GM21825 (cell line): Measurements from ENCODE around the gene NGF.
A peak's percentile ranks its signal among the peaks of the same experiment; 100 is the strongest.
"Not testable (repeated sequence)": the region's sequence is repeated elsewhere in the genome, so short reads cannot be mapped to it uniquely, and the experiment has no call there.

Source experiments
- ATAC-seq: cut with Tn5 transposase; IDR thresholded peaks from one replicate; pipeline ENCODE4 v1.9.1; 2021; ENCODE audit warnings: mild to moderate bottlenecking, moderate library complexity; ENCODE audit not compliant: unreplicated experiment

NGF gene

DNA sequence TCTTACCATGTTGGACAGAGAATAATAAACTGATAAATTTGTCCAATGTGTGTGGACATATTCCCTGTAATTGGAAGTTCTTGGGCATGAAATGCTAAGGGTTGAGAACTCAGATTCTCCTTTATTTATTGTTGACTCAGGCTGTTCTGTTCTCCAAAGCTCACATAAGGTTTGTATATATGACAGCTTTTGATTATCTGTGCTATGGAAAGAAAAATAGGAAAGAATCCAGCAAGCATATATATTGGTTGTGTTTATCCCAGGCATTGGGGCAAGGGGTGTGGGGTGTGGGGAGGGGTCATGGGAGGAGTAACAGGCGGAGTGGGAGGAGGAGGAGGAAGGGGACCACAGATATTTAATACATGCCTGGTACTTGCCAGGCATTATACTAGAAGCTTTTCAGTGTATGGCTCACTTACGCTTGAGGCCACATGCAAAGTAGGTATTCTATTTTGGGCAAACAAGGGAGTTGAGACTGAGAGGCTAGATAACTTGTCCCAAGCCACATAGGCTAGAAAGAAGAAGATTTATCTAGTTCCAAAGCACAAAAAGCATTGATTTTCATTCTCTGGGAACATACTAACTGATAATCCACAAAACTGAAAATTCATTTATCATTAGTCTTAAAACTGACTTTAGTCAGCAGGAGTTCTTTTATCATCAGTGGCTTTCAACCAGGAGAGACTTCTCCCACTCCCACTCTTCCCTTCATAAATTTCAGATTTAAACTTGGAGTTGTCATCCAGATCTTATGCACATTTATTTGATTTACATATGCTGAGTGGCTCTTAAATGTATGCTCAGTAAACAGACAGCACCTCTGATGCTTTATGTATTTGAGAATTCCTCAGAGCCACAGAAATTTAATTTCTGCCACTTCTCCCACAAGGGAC lies 27.2 kb downstream of the NGF start:
- ATAC-seq, result no peak

DNA sequence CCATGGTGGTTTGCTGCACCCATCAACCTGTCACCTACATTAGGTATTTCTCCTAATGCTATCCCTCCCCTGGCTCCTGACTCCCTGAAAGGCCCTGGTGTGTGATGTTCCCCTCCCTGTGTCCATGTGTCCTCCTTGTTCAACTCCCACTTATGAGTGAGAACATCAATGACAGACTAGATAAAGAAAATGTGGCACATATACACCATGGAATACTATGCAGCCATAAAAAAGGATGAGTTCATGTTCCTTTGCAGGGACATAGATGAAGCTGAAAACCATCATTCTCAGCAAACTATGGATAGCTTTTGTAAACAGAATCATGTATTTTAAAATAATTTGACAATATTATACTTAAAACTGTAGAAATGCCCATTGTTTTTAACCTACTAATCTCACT lies 28.5 kb downstream of the NGF start:
- not testable (repeated sequence) for ATAC-seq

DNA sequence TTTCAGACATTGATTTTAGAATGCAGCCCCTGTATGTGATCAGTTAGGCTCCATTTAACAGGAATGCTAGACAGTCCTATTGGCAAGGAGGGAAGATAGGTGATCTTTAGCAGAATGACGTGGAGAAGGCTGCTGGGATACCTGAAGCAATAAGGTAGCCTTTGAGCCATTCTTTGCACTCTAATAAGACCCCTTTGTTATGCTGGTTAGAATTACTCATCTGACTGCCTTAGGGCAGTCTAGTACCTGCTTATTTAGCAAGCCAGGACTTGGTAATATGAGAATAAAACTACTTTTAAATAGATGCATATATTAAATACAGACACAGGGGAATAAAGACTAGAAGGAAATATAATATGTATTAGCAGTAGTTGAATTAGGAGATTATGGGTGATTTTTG lies 29.1 kb downstream of the NGF start:
- ATAC-seq, result no peak

DNA sequence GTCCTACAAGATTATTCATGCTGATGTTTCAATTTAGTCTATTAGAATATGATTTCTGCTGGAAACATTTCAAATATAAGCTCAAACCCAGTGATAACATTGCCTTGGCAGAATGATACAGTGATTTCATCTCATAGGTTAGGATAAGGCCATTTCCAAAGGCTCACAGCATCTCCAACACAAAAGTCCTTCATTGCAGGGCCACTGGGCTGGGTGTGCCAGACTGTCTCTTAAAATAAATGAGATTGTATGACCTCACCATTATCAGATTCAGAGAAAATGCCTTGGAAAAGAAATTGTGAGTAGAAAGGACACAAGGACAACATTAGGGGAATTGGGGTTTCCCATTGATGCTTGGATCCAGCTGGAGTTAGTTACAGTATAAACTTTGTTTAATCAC lies 30.4 kb downstream of the NGF start:
- ATAC-seq, result no peak

DNA sequence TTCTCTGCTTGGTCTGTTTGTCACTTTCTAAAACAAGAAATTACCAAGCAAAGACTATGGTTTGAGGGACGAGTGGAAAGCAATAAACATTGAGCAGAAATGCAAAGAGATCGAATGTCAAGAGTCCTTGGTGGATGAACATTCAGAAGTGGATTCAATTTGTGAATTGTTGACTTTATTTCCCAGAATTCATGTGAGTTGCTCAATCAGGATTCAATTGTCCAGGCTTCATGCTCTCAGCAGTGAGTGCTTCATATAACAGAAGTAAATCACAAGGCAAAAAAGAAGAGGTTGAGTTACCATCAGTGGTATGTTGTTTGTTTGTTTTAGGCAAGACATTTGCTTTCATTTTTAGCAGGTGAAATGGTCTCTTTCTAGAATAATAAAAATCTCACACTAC lies 31.9 kb downstream of the NGF start:
- no peak for ATAC-seq

DNA sequence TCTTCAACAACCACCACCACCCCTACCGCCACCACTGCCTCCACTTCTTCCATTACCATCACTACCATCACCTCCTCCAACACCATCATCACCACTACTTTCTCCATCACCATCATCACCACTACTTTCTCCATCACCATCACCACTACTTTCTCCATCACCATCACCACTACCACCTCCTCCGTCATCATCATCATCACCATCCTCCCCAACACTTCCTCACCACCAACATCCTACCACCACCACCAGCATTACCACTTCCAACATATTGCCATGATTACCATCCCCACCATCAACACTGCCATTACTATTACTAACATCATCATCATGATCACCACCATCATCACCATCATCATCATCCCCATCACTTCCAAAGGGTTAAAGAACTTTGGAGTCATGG lies 34.7 kb downstream of the NGF start:
- ATAC-seq, result no peak

DNA sequence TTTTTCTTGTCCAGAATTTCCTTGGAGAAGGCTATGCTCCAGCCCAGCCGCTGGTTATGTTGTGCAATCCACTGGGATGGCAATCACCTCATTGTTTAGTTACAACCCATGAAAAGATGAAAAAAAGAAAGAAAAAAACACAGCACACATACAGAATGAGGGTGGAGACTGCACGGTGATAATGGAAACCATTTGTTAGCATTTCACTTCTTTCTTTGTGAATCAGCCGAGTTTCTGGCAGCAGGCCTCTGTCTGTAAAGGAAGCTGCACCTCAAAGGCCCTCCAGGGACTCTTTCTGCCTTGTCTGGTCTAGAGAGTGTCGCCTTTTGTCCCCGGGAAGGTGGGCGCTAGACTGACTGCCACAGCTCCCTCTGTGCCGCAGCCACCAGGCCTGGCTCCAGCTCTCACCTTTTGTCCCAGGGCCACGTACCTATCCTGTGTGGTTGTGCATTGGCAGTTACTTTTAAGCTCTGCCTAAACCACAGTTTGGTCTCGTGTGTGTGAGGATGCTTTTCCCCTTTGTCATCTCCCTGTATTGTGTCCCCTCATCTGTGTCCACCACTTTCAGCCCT lies 35.6 kb downstream of the NGF start:
- ATAC-seq, result no peak

DNA sequence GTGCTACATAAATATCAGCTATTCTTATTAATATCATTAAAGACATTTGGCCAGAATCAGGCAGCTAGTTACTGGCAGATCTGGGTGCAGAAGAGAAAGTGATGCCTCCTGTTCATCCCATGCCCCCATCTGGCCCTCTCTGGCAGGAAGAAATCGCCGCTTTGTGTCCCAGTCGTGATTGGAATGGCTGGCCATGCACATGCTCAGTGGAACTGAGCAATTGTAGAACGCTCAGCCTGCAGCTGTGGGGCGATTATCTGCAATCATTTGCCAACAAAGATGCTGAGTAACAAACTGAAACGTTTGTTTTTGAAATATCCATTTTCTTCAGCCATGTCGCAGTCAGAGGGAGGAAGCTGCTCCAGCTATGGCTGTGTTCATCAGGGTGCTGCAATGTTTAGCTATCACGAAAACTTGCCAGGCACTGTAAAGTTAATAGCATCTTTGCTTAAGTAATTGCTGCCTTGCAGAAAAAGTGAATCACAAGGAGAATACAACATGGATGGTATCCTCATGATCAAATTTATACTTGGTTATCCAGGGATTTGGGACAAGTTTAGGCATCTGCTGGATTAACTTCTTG lies 36.5 kb downstream of the NGF start:
- ATAC-seq, result no peak

DNA sequence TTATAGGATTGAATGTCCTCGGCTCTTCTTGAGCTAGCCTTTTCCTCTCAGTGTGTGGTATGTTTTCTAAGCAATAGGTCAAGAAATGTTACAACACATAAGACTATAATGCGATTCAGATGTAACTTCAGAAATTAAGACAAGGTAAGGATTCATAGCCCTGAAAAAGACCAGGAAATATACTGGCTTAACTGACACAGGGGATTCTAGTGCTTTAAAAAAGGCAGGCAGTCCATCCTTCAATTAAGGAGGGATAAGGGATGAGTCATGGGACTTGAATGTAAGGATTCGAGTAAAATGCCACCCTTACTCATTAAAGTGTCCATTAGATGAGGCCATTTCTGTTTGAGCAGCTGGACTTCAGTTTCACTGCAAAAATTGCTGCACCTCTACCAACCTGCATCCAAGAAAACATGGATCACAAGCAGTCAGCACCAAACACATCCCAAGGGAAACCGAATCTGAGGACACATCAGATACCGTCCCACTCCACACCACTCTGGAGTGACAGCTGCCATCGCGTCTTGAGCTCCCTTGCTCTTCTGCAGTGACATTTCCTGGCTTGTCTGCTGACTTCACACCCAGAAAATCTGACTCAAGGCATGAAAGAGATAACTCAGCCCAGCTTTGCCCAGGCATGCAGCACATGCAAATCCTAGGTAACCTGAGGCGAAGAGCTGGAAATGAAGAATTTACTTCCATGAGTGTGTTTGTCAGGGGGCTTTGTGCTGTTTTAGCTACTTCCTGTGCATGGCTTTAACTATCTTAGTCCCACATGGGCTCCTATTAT lies 37.8 kb downstream of the NGF start:
- ATAC-seq, result no peak

DNA sequence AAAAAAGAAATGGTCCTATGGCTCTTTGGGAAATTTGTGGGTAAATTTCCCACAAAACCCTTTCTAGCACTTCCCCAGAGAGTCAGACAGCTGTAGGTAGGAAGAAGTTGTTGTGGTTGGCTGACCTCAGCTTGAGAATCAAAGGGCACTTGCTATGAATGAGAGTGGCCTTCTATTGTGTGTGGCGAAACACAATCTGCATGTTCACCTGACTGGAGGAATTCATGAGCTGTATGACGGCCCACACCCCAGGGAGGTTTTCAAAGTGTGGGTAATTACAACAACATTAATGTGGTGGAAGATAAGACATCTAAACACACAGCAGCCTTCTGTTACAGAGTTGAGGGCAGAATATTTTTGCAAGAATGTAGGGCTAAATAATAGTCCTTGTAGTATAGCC lies 38.8 kb downstream of the NGF start:
- ATAC-seq, result no peak

DNA sequence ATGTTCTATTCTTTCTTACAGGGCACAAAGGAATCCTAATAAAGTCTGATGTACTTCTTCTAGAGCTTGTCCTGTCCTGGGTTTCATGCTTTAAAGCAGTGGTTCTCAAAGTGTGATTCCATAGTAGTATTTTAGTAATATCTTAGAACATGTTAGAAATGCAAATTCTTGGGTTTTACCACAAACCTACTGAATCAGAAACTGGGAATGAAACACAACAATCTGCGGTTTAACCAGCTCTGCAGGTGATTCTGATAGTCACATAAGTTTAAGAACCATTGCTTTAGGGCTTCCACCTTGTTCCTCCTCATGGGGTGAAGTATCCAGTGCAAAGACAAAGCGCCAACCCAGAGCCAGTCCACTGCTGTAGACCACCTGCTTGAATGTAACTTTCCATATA lies 41.1 kb downstream of the NGF start:
- ATAC-seq, result peak; percentile 88

DNA sequence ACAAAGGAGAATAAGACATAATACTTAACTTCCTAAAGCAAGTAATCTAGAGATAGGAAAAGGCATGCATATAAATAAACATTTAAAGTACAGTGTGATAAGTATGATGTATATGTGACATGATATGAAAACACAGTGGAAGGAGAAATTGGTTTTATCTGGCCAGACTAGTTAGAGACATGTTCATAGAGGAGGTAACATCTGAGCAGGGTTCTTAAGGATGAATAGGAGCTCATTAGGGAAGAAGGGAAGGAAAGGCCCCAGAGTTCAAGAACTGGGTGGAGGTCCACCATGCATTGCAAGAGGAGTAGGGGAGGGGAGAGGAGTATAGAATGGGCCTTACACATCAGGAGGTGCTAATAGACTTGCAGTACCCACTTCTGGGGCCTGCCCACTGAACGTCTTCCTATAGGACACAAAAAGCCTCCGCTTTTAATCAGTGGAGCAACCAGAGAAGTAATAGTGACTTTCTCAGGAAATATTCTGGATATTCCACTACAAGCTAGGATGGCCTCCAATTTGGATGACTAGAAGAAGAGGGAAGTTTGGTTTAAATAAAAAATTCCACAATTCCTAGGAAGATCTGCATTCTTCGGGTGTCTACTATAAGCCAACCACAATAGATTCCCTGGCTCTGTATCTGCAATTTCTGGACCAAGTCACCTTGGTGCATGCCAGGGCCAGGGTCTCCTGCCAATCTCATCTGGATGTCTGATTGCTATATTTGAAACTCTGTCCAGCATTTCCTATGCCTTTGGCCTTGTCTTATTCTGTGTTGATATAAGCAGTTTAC lies 41.9 kb downstream of the NGF start:
- ATAC-seq, result no peak

DNA sequence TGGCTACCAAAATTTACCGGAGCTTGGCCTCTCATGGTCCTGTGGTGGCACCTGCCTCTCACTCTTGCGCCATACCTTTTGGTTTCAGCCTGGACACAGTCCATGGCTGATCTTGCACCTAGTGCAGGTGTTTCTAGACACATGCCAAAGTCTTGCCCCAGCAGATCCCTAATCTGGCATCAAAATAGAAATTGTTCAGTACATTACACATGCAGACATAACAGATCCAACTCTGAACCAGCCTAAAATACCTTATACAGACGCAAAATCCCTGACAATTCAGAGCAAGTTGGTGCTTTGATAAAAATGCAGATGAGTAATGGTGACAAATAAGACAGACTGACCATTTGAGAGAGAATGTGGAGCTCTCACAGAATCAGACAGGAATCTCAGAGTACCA lies 44.1 kb downstream of the NGF start:
- no peak for ATAC-seq

DNA sequence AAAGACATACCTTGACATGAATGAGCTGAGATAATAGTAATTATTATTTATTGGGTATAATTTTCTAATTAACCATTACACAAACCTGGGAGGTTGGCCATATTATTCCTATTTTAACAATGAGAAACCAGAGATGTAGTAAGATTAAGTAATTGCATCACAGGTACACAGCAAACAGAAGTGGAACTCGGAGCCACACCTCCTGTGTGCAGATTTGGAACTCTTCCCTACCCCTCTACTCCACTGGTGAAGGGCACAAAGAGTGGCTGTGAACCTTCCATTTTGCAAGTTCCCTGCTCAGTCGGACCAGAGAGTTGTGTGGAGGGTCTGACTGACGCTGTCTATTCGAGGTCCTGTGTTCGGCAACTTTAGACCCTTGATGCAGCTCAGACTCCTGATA lies 45.0 kb downstream of the NGF start:
- ATAC-seq, result no peak

DNA sequence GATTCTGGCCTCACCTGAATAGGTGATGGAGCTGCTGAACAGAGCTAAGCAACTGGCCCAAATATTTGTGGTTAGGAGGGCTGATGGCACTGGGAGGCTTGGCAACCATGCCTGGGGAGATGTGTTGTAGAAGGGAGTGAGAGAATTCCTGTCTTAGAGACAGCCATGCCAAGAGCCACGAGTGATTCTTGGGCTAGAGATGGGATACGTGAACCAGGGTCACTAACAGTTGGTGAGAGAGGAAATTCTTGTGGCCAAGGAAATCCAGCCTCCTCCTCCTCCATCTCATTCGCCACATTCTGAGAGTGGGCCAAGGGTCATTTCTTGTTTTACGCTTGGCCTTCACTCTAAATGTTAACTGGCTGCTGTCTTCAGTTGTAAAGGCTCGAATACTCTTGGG lies 46.3 kb downstream of the NGF start:
- no peak for ATAC-seq

DNA sequence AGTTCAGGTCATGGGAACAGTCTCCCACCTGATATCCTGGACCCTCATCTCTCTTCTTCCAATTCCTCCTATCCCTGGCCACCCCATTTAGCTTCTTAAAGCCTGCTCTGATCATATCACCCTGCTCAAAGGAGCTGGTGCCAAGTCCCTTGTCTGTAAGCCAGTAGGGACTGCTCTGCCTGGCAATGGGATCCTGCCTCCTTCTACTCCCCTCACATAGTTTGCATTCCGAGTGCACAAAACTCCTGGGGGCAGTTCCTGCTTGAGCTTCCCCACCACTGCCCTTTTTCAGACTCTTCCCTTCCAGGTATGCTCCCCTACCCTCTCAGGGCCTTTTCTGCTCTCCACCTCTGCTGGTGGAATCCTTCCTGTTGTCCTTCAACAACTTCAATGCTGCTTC lies 48.1 kb downstream of the NGF start:
- ATAC-seq, result no peak

DNA sequence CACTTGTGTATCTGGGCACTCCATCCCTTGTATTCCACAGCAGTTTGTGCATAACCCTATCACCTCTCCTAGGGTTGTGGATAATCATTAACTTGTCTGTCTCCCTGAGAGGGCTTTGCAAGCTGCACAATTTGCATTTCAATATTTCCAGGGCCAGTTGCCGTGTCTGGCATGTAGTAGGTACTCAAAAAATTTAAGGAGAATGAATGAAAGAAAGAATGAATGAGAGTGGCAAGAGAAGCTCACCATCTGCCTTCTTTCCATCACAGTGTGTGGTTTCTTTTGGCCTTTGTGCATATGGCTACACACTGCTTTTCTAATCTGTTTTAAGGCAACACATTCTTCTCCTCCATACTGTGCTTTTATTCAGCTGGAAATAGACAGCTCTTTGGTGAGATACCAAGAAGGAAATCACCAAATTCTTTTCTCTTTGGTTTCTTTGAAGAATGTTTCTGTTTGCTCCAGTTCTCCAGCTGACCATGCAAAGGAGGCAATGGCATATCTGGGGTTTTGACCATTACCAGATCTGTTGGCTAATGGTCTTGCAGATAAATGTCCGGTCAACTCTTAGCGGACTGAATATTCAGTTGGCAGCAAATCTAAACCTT lies 49.4 kb downstream of the NGF start:
- no peak for ATAC-seq

DNA sequence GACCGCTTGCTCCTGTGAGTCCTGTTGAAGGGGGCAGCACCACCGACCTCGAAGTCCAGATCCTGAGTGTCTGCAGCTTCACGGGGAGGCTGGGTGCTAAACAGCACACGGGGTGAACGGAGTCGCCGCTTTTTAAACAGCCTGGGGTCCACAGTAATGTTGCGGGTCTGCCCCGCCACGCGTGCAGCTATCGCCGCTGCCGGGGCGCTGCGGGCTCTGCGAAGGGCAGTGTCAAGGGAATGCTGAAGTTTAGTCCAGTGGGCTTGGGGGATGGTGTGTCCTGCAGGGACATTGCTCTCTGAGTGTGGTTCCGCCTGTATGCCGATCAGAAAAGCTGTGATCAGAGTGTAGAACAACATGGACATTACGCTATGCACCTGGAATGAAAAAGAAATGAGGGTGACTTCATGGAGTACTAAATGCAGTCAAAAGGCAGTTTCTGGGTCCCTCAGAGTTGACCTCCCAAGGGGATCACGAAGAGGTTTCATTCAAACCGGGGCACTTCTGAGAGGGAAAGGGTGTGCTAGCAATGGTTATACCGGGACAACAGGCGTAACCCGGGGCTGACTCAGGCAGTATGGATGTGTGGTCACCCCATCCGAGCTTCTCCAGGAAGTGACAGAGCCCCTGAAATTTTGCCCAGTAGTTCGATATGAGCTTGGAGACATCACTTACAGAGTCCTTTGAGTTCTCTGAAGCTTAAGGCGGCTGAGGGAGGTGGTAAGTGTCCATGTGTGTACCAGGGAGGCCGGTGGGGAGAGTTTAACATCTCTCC lies 51.4 kb downstream of the NGF start:
- no peak for ATAC-seq

DNA sequence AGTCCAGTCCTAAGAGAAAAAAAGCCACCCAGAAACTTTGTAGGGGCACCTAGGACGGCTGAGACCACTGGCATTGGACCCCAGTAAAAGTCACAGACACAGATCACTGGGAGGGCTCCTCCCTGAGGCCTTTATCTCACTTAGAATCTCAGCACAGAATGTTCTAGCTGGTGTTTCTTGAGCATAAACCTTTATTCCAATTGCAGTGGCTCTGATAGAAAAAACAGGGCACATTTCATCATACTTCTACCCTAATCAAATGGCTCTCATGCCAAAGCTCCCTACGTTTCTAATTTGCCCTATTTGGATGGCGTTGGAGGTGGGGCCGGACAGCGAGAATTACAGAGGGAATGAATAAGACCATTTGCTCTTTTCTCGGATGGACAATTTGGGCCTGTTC lies 53.8 kb downstream of the NGF start:
- ATAC-seq, result no peak
